GM23248 (cell line): ENCODE results near the gene KLF13. TPM values are rescaled to one million over a fixed set of nuclear protein-coding genes. Genes with fewer than 3 reads are reported as not detected.

Experiments
- DNase-seq: peaks from one replicate; pipeline ENCODE4 v3.0.0-alpha.2; 2015
- H2AFZ ChIP-seq: fragments of 200-600 bp; sonication (generic); 2 replicates; pipeline ENCODE4 v1.6.1; 2016; ENCODE audit warnings: antibody characterized with exemption
- H3F3A ChIP-seq: fragments of 200-600 bp; sonication (generic); 2 replicates; pipeline ENCODE4 v1.6.1; 2016; ENCODE audit warnings: mild to moderate bottlenecking, antibody characterized with exemption, mixed run types; ENCODE audit not compliant: insufficient read depth
- H3K27ac ChIP-seq: fragments of 200-600 bp; sonication (generic); 2 replicates; pipeline ENCODE4 v1.5.1; 2016; ENCODE audit warnings: mild to moderate bottlenecking
- H3K27me3 ChIP-seq: fragments of 200-600 bp; sonication (generic); replicated peaks from 2 replicates; pipeline ENCODE4 v1.6.1; 2016; ENCODE audit warnings: mild to moderate bottlenecking; ENCODE audit not compliant: insufficient read depth
- H3K36me3 ChIP-seq: fragments of 200-600 bp; sonication (generic); 2 replicates; pipeline ENCODE4 v1.6.1; 2016; ENCODE audit warnings: low read depth, mild to moderate bottlenecking
- H3K4me1 ChIP-seq: fragments of 200-600 bp; sonication (generic); 2 replicates; pipeline ENCODE4 v1.6.1; 2016; ENCODE audit warnings: mild to moderate bottlenecking; ENCODE audit not compliant: insufficient read depth
- H3K4me2 ChIP-seq: fragments of 200-600 bp; sonication (generic); one replicate; pipeline ENCODE4 v1.6.1; 2016; ENCODE audit warnings: mild to moderate bottlenecking; ENCODE audit not compliant: unreplicated experiment
- H3K4me3 ChIP-seq: fragments of 200-600 bp; sonication (generic); 2 replicates; pipeline ENCODE4 v1.5.1; 2016; ENCODE audit warnings: mild to moderate bottlenecking
- H3K79me2 ChIP-seq: fragments of 200-600 bp; sonication (generic); 2 replicates; pipeline ENCODE4 v1.6.1; 2016; ENCODE audit warnings: mild to moderate bottlenecking; ENCODE audit not compliant: insufficient read depth
- H3K9ac ChIP-seq: fragments of 200-600 bp; sonication (generic); 2 replicates; pipeline ENCODE4 v1.6.1; 2016; ENCODE audit warnings: mild to moderate bottlenecking
- H3K9me2 ChIP-seq: fragments of 200-600 bp; sonication (generic); 2 replicates; pipeline ENCODE4 v1.6.1; 2016; ENCODE audit warnings: mixed run types, mild to moderate bottlenecking, moderate library complexity; ENCODE audit not compliant: insufficient read depth
- H3K9me3 ChIP-seq: fragments of 200-600 bp; sonication (generic); one replicate; pipeline ENCODE4 v1.6.1; 2017; ENCODE audit warnings: low read depth
- H4K20me1 ChIP-seq: fragments of 200-600 bp; sonication (generic); 2 replicates; pipeline ENCODE4 v1.6.0; 2016; ENCODE audit not compliant: insufficient read depth
- EZH2 ChIP-seq: fragments of 200-600 bp; sonication (generic); IDR thresholded peaks from 2 replicates; pipeline ENCODE4 v1.6.1; 2018; ENCODE audit warnings: antibody characterized with exemption, mild to moderate bottlenecking; ENCODE audit not compliant: insufficient read depth, poor library complexity, severe bottlenecking
- EZH2phosphoT487 ChIP-seq: fragments of 200-600 bp; sonication (generic); IDR thresholded peaks from 2 replicates; pipeline ENCODE4 v1.6.1; 2018; ENCODE audit warnings: antibody characterized with exemption, moderate library complexity, mild to moderate bottlenecking, low read depth; ENCODE audit not compliant: insufficient read depth
- WGBS, 2 experiments: methylation state at CpG; one replicate each; pipeline ENCODE4 v1.1.6; 2015 to 2017; ENCODE audit warnings: low lambda C conversion rate in 2 of 2, low coverage in 1 of 2; ENCODE audit errors: missing lambda C conversion rate in 2 of 2; 5-methylcytosine and 5-hydroxymethylcytosine counted together
- in situ Hi-C: fragments of 300-500 bp; cut with MboI; formaldehyde crosslinking; loops from 2 replicates; pipeline ENCODE4 v1.15.0; 2020
- polyA plus RNA-seq: library from polyadenylated mRNA; unstranded; fragments of >200 nt; fragmentation: Nextera tagmentation; extraction: Ambion mirVana; gene quantifications from 2 replicates; pipeline ENCODE4 v1.2.1, GENCODE V29; 2016
- total RNA-seq: library from RNA; depleted of rRNA; stranded (reverse); fragments of >200 nt; shearing (Covaris generic); gene quantifications from 2 replicates; pipeline ENCODE4 v1.2.3, GENCODE V29; 2014

The KLF13 gene
- total and polyA plus RNA-seq, 2 experiments from 2014 or later, result 8.0 to 38.9 TPM

DNA sequence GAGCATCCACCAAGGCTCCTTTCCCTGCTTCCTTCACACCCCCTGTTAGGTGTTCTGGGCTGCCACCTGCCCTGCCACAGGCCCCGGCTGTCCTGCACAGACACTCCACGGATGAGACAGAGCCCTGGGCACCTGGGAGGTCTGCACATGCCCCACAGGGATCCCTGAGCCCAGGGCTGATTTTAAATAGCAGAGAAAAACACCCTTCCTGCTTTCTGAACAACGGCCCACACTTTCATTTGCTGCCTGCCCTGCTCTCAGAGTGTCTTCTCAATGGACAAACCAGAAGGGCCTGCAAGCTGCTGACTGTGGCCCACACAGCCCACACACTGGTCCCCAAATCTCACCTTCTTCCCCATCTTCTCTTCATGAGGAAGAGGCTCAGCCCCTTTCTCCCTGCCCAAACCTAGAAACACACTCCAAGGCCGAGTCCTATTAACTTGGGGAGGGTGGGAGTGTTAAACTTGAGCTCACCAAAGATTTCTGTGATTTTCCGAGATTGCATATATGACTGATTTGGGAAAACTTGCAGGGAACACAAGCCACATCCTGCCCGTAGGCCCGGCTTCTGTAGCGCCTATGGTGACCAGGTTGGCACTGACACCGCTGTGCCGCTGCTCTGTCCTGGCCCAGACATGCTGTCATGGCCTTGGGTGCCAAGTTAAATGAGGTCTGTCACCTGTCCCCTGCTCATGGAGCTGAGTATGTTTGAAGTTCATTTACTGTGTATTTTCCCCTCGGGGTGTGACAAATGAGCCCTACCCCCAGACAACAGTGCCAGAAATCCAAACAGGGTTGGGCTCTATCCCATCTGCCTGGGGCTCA, 47.2 kb upstream of the KLF13 start:
- Histone ChIP-seq H3F3A (no peaks in the 10 kb centered on the region), H3K27me3 (no peaks in the 10 kb centered on the region), H2AFZ (no peak overlapping the region), H4K20me1 (no peaks in the 10 kb centered on the region), H3K9me2 (no peaks in the 10 kb centered on the region), H3K4me1 (no peaks in the 10 kb centered on the region), H3K79me2 (no peaks in the 10 kb centered on the region), H3K9ac (no peak overlapping the region), H3K36me3 (no peaks in the 10 kb centered on the region), H3K9me3 (no peaks in the 10 kb centered on the region), H3K27ac (no peak overlapping the region), H3K4me2 (no peak overlapping the region), H3K4me3 (no peak overlapping the region)
- DNase-seq, result no peak
- 74 to 75% methylated on average over 11 of the region's 11 CpGs for WGBS, 2 experiments
- TF ChIP-seq EZH2phosphoT487 (no peak), EZH2 (no peak)
- in situ Hi-C loops, result loop anchor here (10.0 kb wide), 1 partner anchor 55 kb away; no protein-coding TSS in a partner anchor

DNA sequence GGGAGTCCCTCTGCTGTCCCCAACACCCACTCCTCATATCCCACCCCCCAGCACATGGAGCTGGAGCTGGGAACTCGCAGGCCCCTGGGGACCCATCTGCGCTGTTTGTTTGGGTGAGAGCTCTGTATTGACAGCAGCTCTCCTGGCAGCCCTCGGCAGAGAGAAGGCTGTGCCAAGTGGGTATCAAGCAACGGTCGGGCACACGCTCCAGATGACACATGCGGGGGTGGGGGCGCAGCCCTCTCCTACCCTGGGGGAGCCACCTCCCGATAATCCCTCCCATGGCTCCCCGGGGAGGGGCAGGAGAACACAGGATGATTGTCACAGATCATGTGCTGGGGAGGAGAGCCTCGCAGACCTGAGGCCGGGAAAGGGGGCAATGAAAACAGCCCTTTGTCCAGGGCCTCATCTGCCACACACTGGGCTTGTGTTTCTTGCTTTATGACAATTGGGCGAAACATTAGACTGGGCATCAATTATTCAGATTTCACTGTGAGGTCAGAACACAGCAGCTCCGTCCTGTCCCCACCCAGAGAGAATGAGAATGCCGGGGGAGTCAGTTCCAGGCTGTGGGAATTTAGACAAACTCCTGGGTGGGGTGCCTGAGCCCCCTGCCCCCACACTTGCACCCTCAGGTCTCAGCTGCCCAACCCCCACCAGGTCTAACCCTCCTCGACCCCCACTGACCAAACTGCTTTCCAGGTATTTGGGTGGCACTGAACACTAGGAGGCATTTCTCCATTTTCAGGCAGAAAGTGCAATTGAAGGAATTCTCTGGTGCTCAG, 46.4 kb upstream of the KLF13 start:
- no peaks in the 10 kb centered on the region for H3K79me2 ChIP-seq
- TF ChIP-seq EZH2, result no peak
- no peak for TF ChIP-seq EZH2phosphoT487
- no peak overlapping the region for H3K27ac ChIP-seq
- H3K4me1 ChIP-seq, result no peaks in the 10 kb centered on the region
- H3K9me3 ChIP-seq, result no peaks in the 10 kb centered on the region
- H3K9me2 ChIP-seq, result no peaks in the 10 kb centered on the region
- H3K27me3 ChIP-seq, result no peaks in the 10 kb centered on the region
- H3K9ac ChIP-seq, result no peak overlapping the region
- 43 to 44% methylated on average over 16 of the region's 16 CpGs for WGBS, 2 experiments
- no peak overlapping the region for H3K4me3 ChIP-seq
- H3K36me3 ChIP-seq, result no peaks in the 10 kb centered on the region
- in situ Hi-C loops, result loop anchor here (10.0 kb wide), 1 partner anchor 55 kb away; no protein-coding TSS in a partner anchor
- no peak overlapping the region for H3K4me2 ChIP-seq
- H3F3A ChIP-seq, result no peaks in the 10 kb centered on the region
- no peak overlapping the region for H2AFZ ChIP-seq
- no peak for DNase-seq
- no peaks in the 10 kb centered on the region for H4K20me1 ChIP-seq

DNA sequence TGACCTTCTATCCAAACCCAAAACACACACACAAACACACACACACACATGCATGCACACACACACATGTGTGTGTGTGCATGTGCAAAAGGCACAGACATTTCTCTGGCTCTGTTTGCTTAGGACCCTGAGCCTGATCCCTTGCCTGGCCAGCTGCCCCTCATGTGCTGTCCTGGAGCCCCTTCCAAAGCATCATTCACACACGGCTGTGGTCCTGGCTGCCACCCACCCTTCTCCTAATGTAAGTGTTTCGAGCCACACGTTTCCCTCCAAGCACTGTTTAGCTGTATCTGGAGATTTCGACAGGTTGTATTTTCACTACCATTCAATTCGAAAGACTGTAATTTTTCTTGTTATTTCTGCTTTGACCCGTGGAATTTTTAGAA, 45.8 kb upstream of the KLF13 start:
- H4K20me1 ChIP-seq, result no peaks in the 10 kb centered on the region
- no peak overlapping the region for H3K9ac ChIP-seq
- H3K4me3 ChIP-seq, result no peak overlapping the region
- no peak overlapping the region for H3K4me2 ChIP-seq
- no peaks in the 10 kb centered on the region for H3K9me2 ChIP-seq
- no peaks in the 10 kb centered on the region for H3K27me3 ChIP-seq
- no peak for DNase-seq
- 34 to 35% methylated on average over 6 of the region's 6 CpGs for WGBS, 2 experiments
- H3K4me1 ChIP-seq, result no peaks in the 10 kb centered on the region
- no peaks in the 10 kb centered on the region for H3K9me3 ChIP-seq
- no peaks in the 10 kb centered on the region for H3K79me2 ChIP-seq
- H3F3A ChIP-seq, result no peaks in the 10 kb centered on the region
- TF ChIP-seq EZH2phosphoT487, result no peak
- TF ChIP-seq EZH2, result no peak
- H3K27ac ChIP-seq, result no peak overlapping the region
- in situ Hi-C loops, result loop anchor here (10.0 kb wide), 1 partner anchor 56 kb away; no protein-coding TSS in a partner anchor
- H2AFZ ChIP-seq, result no peak overlapping the region
- no peaks in the 10 kb centered on the region for H3K36me3 ChIP-seq

- H3K4me1 ChIP-seq, result no peaks in the 10 kb centered on the region
- no peaks in the 10 kb centered on the region for H3K9me2 ChIP-seq
- no peak overlapping the region for H2AFZ ChIP-seq
- DNase-seq, result no peak
- no peaks in the 10 kb centered on the region for H3K9me3 ChIP-seq
- H3K27me3 ChIP-seq, result no peaks in the 10 kb centered on the region
- no peak overlapping the region for H3K9ac ChIP-seq
- H3F3A ChIP-seq, result no peaks in the 10 kb centered on the region
- no peaks in the 10 kb centered on the region for H4K20me1 ChIP-seq
- in situ Hi-C loops, result loop anchor here (10.0 kb wide), 1 partner anchor 58 kb away; no protein-coding TSS in a partner anchor
- H3K27ac ChIP-seq, result no peak overlapping the region
- H3K36me3 ChIP-seq, result no peaks in the 10 kb centered on the region
- no peaks in the 10 kb centered on the region for H3K79me2 ChIP-seq
- no peak for TF ChIP-seq EZH2
- TF ChIP-seq EZH2phosphoT487, result no peak
- H3K4me3 ChIP-seq, result no peak overlapping the region
- H3K4me2 ChIP-seq, result no peak overlapping the region
- WGBS, 2 experiments, result 87 to 96% methylated on average over 4 of the region's 4 CpGs
Measured at GRCh38 chr15:31283043-31283442, 43.6 kb upstream of the KLF13 start.
